Subcutaneous adipose tissue (tissue), 4 donors: Measurements from ENCODE around the gene STAB2. TPM values are rescaled to one million over a fixed set of nuclear protein-coding genes. Genes with fewer than 3 reads are reported as not detected.

Experiments
- total RNA-seq, 4 donors: library from RNA; depleted of rRNA; stranded (reverse); fragments of >200 nt; gene quantifications; one replicate each; pipeline ENCODE4 v1.1.0, GENCODE V29; 2016
- TF ChIP-seq, protein P1 (sequence below): fragments of 450-650 bp; IDR thresholded peaks from one replicate; pipeline ENCODE4 v1.5.1; 2016; ENCODE audit warnings: low read depth, mild to moderate bottlenecking, control low read depth, antibody characterized with exemption, moderate library complexity

STAB2 gene
- total RNA-seq, 4 donors from 2014 or later = under 0.01 to 1.5 (median 0.16) TPM; not detected in 1

GRCh38 chr12:103665971-103666370 is 78.9 kb downstream of the STAB2 start:
- TF ChIP-seq, protein P1, sequence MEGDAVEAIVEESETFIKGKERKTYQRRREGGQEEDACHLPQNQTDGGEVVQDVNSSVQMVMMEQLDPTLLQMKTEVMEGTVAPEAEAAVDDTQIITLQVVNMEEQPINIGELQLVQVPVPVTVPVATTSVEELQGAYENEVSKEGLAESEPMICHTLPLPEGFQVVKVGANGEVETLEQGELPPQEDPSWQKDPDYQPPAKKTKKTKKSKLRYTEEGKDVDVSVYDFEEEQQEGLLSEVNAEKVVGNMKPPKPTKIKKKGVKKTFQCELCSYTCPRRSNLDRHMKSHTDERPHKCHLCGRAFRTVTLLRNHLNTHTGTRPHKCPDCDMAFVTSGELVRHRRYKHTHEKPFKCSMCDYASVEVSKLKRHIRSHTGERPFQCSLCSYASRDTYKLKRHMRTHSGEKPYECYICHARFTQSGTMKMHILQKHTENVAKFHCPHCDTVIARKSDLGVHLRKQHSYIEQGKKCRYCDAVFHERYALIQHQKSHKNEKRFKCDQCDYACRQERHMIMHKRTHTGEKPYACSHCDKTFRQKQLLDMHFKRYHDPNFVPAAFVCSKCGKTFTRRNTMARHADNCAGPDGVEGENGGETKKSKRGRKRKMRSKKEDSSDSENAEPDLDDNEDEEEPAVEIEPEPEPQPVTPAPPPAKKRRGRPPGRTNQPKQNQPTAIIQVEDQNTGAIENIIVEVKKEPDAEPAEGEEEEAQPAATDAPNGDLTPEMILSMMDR = no peak

DNA sequence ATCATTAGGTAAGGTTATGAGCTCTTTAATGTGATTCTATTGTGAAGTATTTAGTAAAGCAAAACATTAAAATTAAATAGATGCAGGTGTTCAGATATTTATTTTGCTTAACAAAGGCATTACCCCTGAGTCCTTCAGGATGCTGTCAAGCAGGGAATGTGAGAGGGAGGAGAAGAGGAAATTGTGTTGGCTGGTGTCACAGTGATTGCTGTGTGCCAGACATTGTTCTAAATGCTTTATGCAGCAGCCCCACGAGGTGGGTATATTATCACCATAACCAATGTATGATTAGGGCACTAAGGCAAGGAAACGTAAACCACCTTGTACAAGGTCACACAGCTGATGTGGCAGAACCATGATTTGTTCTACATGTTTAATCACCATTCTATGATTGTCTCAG is 80.1 kb downstream of the STAB2 start:
- TF ChIP-seq, protein P1 = no peak

- TF ChIP-seq, protein P1 = no peak
These were observed 81.4 kb downstream of the STAB2 start for GRCh38 chr12:103668520-103668919.

DNA sequence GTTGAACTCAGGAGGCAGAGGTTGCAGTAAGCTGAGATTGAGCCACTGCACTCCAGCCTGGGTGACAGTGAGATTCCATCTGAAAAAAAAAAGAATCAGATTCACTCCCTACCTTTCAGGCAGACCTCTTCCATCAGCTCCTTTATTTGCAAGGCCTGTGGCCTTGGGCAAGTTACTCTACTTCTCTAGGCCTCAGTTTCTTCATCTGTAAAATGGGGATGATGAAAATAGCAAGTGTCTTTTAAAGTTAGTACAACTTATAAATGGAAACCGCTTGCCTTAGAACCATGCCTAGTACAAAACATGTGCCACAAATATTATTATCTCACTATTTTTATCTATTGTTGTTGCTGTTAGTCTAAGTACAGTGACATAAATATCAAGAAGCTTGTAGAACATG is 84.3 kb downstream of the STAB2 start:
- TF ChIP-seq, protein P1 = no peak

GRCh38 chr12:103672401-103673119 is 85.5 kb downstream of the STAB2 start:
- TF ChIP-seq, protein P1 = no peak

DNA sequence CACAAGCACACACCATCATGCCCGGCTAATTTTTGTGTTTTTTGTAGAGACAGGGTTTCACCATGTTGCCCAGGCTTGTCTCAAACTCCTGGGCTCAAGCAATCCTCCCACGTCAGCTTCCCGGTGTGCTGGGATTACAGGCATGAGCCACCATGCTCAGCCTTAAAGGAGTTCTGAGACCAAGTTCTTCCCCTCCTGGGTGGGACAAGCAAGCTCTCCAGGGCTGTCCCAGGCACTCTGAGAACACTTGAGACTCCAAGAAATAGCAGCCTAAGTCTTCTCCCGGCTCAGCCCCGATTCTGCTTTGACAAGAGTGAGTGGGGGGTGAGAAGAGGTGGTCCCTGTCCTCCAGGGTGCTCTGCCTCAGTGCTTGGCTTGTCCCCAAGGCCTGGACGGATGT is 86.4 kb downstream of the STAB2 start:
- TF ChIP-seq, protein P1 = no peak

DNA sequence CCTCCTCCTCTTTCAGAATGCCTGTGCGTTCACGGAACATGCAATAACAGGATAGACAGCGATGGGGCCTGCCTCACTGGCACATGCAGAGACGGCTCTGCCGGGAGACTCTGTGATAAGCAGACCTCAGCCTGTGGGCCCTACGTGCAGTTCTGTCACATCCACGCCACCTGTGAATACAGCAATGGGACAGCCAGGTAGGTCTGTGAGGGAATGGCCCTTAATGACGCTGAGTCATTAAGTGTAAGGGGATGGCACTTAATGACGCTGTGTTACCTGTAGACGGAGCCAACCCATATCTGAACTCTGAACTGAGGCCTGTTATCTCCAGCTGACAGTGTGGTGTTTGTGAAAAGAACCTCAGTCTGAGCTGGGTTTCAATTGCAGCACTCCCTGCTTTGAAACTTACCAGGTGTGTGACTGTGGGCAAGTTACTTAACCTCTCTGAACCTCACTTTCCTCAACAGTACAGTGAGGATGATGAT is 86.9 kb downstream of the STAB2 start:
- TF ChIP-seq, protein P1 = no peak
